Heart right ventricle (tissue), 16 donors: ENCODE data around the gene CFAP299. TPM values are rescaled to one million over a fixed set of nuclear protein-coding genes. Genes with fewer than 3 reads are reported as not detected.
"Not testable (repeated sequence)": the region's sequence is repeated elsewhere in the genome, so short reads cannot be mapped to it uniquely, and the experiment has no call there.

Experiments used
- ATAC-seq, 8 donors: fragments of 200-7000 bp; cut with Tn5 transposase; one replicate each; pipeline ENCODE4 v1.9.1; 2020; ENCODE audit warnings: mild to moderate bottlenecking in 8 of 8, moderate library complexity in 8 of 8, moderate number of reproducible peaks in 1 of 8
- DNase-seq, 2 donors: peaks; one replicate each; pipeline ENCODE4 v3.0.0-alpha.2; 2020
- H3K27ac ChIP-seq, 10 donors: fragments of 200-600 bp; sonication (generic) in 2 of 10; one replicate each; pipeline versions ENCODE4 v1.5.0 to v1.8.0; 2020 to 2022; ENCODE audit warnings: mild to moderate bottlenecking in 3 of 10
- H3K27me3 ChIP-seq, 7 donors: fragments of 200-600 bp; one replicate each; pipeline ENCODE4 v1.8.0; 2021 to 2022; ENCODE audit warnings: mild to moderate bottlenecking in 2 of 7
- H3K36me3 ChIP-seq, 9 donors: fragments of 200-600 bp; sonication (generic) in 1 of 9; one replicate each; pipeline versions ENCODE4 v1.5.0 to v1.8.0; 2020 to 2022; ENCODE audit warnings: mild to moderate bottlenecking in 2 of 9
- H3K4me1 ChIP-seq, 9 donors: fragments of 200-600 bp; sonication (generic) in 1 of 9; one replicate each; pipeline versions ENCODE4 v1.5.0 to v1.8.0; 2020 to 2022; ENCODE audit warnings: mild to moderate bottlenecking in 4 of 9
- H3K4me3 ChIP-seq, 10 donors: fragments of 200-600 bp; sonication (generic) in 2 of 10; one replicate each; pipeline versions ENCODE4 v1.5.0 to v1.8.0; 2020 to 2022; ENCODE audit warnings: mild to moderate bottlenecking in 7 of 10, moderate library complexity in 2 of 10
- H3K9me3 ChIP-seq, 11 donors: fragments of 200-600 bp in 10 of 11; sonication (generic) in 2 of 11; one replicate each; pipeline versions ENCODE4 v1.5.0 to v1.8.0; 2013 to 2022; ENCODE audit warnings: mild to moderate bottlenecking in 2 of 11, control low read depth in 1 of 11, moderate library complexity in 1 of 11
- WGBS, 2 donors: extraction: QIAGEN DNeasy Blood & Tissue Kit; methylation state at CpG; one replicate each; pipeline ENCODE4 v1.1.7; 2013; ENCODE audit warnings: inconsistent platforms in 1 of 2; 5-methylcytosine and 5-hydroxymethylcytosine counted together
- intact Hi-C, 10 donors: fragments of 100-400 bp; cut with DNase I; formaldehyde crosslinking; loops; one replicate each; pipeline versions ENCODE4 v1.11.1 to v1.14.2; 2022
- polyA plus RNA-seq, 2 donors: library from polyadenylated mRNA; stranded (reverse); fragments of 200-250 nt; gene quantifications; one replicate each; pipeline ENCODE4 v1.2.3, GENCODE V29; 2013
- total RNA-seq, 10 donors: library from RNA; stranded (reverse); fragmentation: NEBNext Ultra II Directional in 3 of 10; extraction: Animal tissue kit (Norgen Biotek cat#: 25700) in 3 of 10; gene quantifications; one replicate each; pipeline versions ENCODE4 v1.2.1 to v1.2.4, GENCODE V29; 2021 to 2023
- TF ChIP-seq, protein P1 (sequence below), 9 donors: fragments of 200-600 bp; sonication (generic) in 2 of 9; IDR thresholded peaks; one replicate each; pipeline versions ENCODE4 v1.5.0 to v1.8.0; 2021 to 2022; ENCODE audit warnings: antibody characterized with exemption in 9 of 9, mild to moderate bottlenecking in 5 of 9, moderate library complexity in 1 of 9
- donor health status: Arrhythmogenic right ventricular cardiomyopathy.
- donor health status: ischemic (EF 13 %, LVEDD 7.1; RV severe dilation, severe dysfunction).
- donor health status: healthy with polysubstance abuse.
- donor health status: DM: no; HTN: yes; CAD: no.
- donor health status: DM: no; HTN: no; CAD: no.
- donor health status: ischemic (EF 25% LVEDD 6.9; RV normal size, moderate dysfunction).
- donor health status: ischemic (EF 25% LVEDD 5.7; RV mildly dilated, moderate dysfunction).
- donor health status: healthy.
- donor health status: DM: yes; HTN: yes; CAD: no.
- donor health status: Ischemic cardiomyopathy.
- donor health status: ischemic (EF 35%, LVEDD 5.7; RV mildly dilated, moderate dysfunction).
- donor health status: nonischemic (EF 11% LVEDD 7.7; RV severe dilation, severe dysfunction).
- donor health status: DM: yes; HTN: yes; CAD: no.
- donor health status: PGD.
- donor health status: ischemic (EF 29% LVEDD 5.4; RV normal size, mild dysfunction).
- donor health status: nonischemic (EF 23%, LVEDD 6.1; RV moderate dilation, normal function).

CFAP299 gene
- total and polyA plus RNA-seq, 12 donors: 0.93 TPM; not detected in 11

DNA sequence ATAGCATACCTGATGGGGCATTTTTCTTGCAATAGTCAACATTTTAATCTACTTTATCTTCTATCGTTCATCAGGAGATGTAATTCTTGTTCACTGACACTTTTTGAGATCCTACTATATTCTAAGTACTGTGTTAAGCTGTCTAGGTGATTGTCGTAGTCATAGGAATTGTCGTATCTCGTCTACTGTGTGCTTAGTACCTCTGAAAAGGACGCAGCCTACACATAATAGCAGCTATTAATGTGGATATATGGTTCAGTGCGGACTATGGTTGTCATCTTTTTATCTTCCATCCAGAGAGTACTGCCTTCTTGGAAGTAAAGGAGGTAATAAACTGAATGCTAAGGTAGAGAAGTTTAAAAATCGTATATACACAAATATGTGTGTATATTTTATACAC is 21.9 kb upstream of the CFAP299 start:
- WGBS, 2 donors: 82 to 83% methylated on average over 7 of the region's 7 CpGs
- H3K4me3 ChIP-seq: no peak overlapping the region
- H3K27ac ChIP-seq: no peak overlapping the region
- no peak for DNase-seq
- TF ChIP-seq, protein P1, sequence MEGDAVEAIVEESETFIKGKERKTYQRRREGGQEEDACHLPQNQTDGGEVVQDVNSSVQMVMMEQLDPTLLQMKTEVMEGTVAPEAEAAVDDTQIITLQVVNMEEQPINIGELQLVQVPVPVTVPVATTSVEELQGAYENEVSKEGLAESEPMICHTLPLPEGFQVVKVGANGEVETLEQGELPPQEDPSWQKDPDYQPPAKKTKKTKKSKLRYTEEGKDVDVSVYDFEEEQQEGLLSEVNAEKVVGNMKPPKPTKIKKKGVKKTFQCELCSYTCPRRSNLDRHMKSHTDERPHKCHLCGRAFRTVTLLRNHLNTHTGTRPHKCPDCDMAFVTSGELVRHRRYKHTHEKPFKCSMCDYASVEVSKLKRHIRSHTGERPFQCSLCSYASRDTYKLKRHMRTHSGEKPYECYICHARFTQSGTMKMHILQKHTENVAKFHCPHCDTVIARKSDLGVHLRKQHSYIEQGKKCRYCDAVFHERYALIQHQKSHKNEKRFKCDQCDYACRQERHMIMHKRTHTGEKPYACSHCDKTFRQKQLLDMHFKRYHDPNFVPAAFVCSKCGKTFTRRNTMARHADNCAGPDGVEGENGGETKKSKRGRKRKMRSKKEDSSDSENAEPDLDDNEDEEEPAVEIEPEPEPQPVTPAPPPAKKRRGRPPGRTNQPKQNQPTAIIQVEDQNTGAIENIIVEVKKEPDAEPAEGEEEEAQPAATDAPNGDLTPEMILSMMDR (IDR thresholded peaks at IDR 0.05): no peak
- H3K9me3 ChIP-seq: no peaks in the 10 kb centered on the region
- ATAC-seq: no peak
- no peaks in the 10 kb centered on the region for H3K36me3 ChIP-seq
- peaks cover 0 to 13% (median 0%) of the 10 kb centered on the region in 7 donors for H3K27me3 ChIP-seq
- no peaks in the 10 kb centered on the region for H3K4me1 ChIP-seq
- intact Hi-C loops: loop anchor here in 1 of 10 donors (1.0 kb wide), 1 partner anchor 47 kb away; no protein-coding TSS in a partner anchor

DNA sequence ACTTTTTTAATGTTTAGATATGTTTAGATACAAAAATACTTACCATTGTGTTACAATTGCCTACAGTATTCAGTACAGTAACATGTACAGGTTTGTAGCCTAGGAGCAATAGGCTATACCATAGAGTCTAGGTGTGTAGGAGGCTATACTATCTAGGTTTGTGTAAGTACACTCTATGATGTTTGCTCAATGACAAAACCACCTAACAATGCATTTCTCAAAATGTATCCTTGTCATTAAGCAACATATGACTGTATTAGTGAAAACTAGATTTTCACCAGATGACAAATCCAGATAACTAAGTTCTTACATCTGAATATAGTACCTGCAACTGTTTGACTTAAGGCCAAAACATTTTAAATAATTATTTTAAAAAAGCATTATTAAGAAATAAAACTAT is 19.7 kb upstream of the CFAP299 start:
- DNase-seq, intact Hi-C loops, H3K27me3 ChIP-seq, H3K27ac ChIP-seq, H3K9me3 ChIP-seq, H3K4me3 ChIP-seq, H3K4me1 ChIP-seq, H3K36me3 ChIP-seq, ATAC-seq: not testable (repeated sequence)

GRCh38 chr4:80321341-80321740 is 14.2 kb upstream of the CFAP299 start:
- H3K9me3 ChIP-seq: no peaks in the 10 kb centered on the region
- ATAC-seq (no peak), DNase-seq (no peak)
- H3K27me3 ChIP-seq: peaks cover 0 to 4% (median 0%) of the 10 kb centered on the region in 7 donors
- H3K4me3 ChIP-seq: no peak overlapping the region
- 94% methylated on average over 8 of the region's 8 CpGs for WGBS, 2 donors
- intact Hi-C loops: no loop called here
- H3K36me3 ChIP-seq: no peaks in the 10 kb centered on the region
- H3K4me1 ChIP-seq: no peaks in the 10 kb centered on the region
- TF ChIP-seq, protein P1 (IDR thresholded peaks at IDR 0.05): no peak
- H3K27ac ChIP-seq: no peak overlapping the region

DNA sequence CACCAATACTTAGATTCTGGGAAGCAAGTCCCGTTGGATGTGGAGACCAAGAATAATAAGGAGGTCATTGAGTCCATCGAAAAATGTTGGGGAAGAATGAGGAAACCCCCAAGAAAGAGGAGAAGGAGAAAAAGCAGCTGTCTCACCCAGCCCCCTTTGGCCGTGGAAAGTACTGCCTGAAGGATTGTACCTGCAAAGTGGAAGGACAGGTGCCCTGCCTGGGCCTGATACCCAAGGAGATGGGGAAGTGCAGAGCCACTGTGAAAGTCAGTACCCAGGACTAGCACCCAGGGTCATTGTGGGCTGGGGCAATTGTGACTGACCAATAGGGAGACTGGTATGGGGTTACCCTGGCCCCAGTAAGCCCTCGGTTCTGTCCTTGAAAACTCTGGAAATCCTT is 13.8 kb upstream of the CFAP299 start:
- intact Hi-C loops: no loop called here
- H3K36me3 ChIP-seq: no peaks in the 10 kb centered on the region
- 77 to 83% methylated on average over 4 of the region's 4 CpGs for WGBS, 2 donors
- no peak overlapping the region for H3K4me3 ChIP-seq
- ATAC-seq (no peak), DNase-seq (no peak)
- no peaks in the 10 kb centered on the region for H3K9me3 ChIP-seq
- TF ChIP-seq, protein P1 (IDR thresholded peaks at IDR 0.05): no peak
- no peaks in the 10 kb centered on the region for H3K4me1 ChIP-seq
- peaks cover 0 to 4% (median 0%) of the 10 kb centered on the region in 7 donors for H3K27me3 ChIP-seq
- H3K27ac ChIP-seq: no peak overlapping the region

- Histone ChIP-seq H3K4me1 (no peaks in the 10 kb centered on the region), H3K4me3 (no peak overlapping the region), H3K9me3 (no peaks in the 10 kb centered on the region), H3K27ac (no peak overlapping the region), H3K36me3 (no peaks in the 10 kb centered on the region), H3K27me3 (peaks cover 0 to 3% (median 0%) of the 10 kb centered on the region in 7 donors)
- DNase-seq (no peak), ATAC-seq (peak in 2 of 8 donors; percentile 33 to 39)
- TF ChIP-seq, protein P1 (IDR thresholded peaks at IDR 0.05): peak in 3 of 9 donors; percentile 8 to 18 (median 17)
- intact Hi-C loops: no loop called here
Observed at GRCh38 chr4:80322716-80323115, 12.8 kb upstream of the CFAP299 start.
